Endothelial cell of umbilical vein (primary cell): ENCODE results near the gene NKX2-8.

Source experiments
- CTCF ChIP-seq, 2 donors: IDR thresholded peaks; 1 replicate in 1 of 2; 2 replicates in 1 of 2; pipeline ENCODE4 v1.5.1; 2011; ENCODE audit warnings: low read length in 2 of 2, mild to moderate bottlenecking in 2 of 2, moderate library complexity in 2 of 2, control low read depth in 1 of 2, inconsistent platforms in 1 of 2, low read depth in 1 of 2; ENCODE audit not compliant: insufficient read depth in 1 of 2; ENCODE audit errors: extremely low read depth in 1 of 2
- EZH2 ChIP-seq: IDR thresholded peaks from 2 replicates; pipeline ENCODE4 v1.6.1; 2012; ENCODE audit warnings: borderline replicate concordance, low read depth, mild to moderate bottlenecking, moderate library complexity, low read length, inconsistent platforms; ENCODE audit not compliant: severe bottlenecking
- FOS ChIP-seq: IDR thresholded peaks from 2 replicates; pipeline ENCODE4 v1.6.1; 2011; ENCODE audit warnings: mild to moderate bottlenecking, low read length, moderate library complexity, borderline replicate concordance; ENCODE audit not compliant: insufficient read depth
- GATA2 ChIP-seq: IDR thresholded peaks from 2 replicates; pipeline ENCODE4 v1.7.0; 2011; ENCODE audit warnings: low read depth, mild to moderate bottlenecking, moderate library complexity, mixed read lengths, low read length; ENCODE audit not compliant: insufficient read length, insufficient read depth
- JUN ChIP-seq: IDR thresholded peaks from 2 replicates; pipeline ENCODE4 v1.6.1; 2011; ENCODE audit warnings: borderline replicate concordance, low read depth; ENCODE audit not compliant: insufficient read length, insufficient read depth
- MAX ChIP-seq: IDR thresholded peaks from 2 replicates; pipeline ENCODE4 v1.6.1; 2011; ENCODE audit not compliant: insufficient read depth, insufficient read length
- POLR2A ChIP-seq: IDR thresholded peaks from 2 replicates; pipeline ENCODE4 v1.6.1; 2012; ENCODE audit warnings: low read depth, mild to moderate bottlenecking, control low read depth, low read length
- POLR2AphosphoS5 ChIP-seq: IDR thresholded peaks from 2 replicates; pipeline ENCODE4 v1.6.1; 2012; ENCODE audit warnings: low read depth, mild to moderate bottlenecking, control low read depth, low read length, moderate library complexity; ENCODE audit not compliant: insufficient read depth

- TF ChIP-seq CTCF (IDR thresholded peaks at IDR 0.05; ENCODE audit: extremely low read depth in 1 of 2, insufficient read depth in 1 of 2, low read depth in 1 of 2, low read length in 2 of 2) (no peak), MAX (no peak), EZH2 (no peak), POLR2AphosphoS5 (no peak), POLR2A (no peak), GATA2 (no peak), FOS (no peak), JUN (no peak)
Observed at GRCh38 chr14:36625436-36625835, 43.0 kb upstream of the NKX2-8 start.
